ENCODE data around the gene S100A9.
A peak's percentile ranks its signal among the peaks of the same experiment; 100 is the strongest.

Gene S100A9

DNA sequence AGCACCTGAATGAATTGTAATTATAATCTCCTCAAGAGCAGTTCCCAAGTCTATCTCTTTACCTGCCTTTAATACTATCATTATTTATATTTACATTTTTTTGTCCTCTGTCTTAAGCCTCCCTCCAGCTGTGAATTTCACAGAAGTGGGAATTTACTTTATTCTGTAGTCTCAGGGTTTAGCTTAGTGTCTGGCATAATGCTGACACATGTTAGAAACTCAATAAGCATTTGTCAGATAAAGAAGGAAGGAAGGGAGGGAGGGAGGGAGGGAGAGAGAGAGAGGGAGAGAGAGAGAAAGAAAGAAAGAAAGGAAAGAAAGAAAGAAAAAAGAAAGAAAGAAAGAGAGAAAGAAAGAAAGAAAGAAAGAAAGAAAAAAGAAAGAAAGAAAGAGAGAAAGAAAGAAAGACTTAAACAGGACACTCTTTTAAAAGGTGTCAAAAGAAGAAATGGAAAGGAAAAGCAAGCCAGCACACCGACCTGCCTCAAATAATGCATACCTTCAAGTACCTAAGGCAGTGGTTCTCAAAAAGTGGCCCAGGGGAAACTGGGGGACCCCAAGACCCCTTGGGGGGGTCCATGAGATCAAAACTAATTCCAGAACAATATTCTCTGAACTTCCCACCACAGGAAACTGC, 7.2 kb upstream of the S100A9 start:
- H3K27ac ChIP-seq (ENCODE audit: low read depth, low read length), result no peak overlapping the region
- H3K27me3 ChIP-seq (ENCODE audit: control insufficient read depth in 5 of 5, insufficient read depth in 4 of 5, low read length in 5 of 5), result peaks cover 15 to 43% (median 28%) of the 10 kb centered on the region in 5 donors
- H3K9ac ChIP-seq (ENCODE audit: low read length in 5 of 5), result no peak overlapping the region
- H3K4me1 ChIP-seq (ENCODE audit: control insufficient read depth in 5 of 5, insufficient read depth in 5 of 5, low read length in 5 of 5), result no peaks in the 10 kb centered on the region
- H3K9me3 ChIP-seq (ENCODE audit: control insufficient read depth in 5 of 5, low read length in 5 of 5), result no peaks in the 10 kb centered on the region
- no peak overlapping the region for H3K4me3 ChIP-seq (ENCODE audit: low read depth in 1 of 5, low read length in 5 of 5)
- no peaks in the 10 kb centered on the region for H3K36me3 ChIP-seq (ENCODE audit: control insufficient read depth in 5 of 5, insufficient read depth in 5 of 5, low read length in 5 of 5)

GRCh38 chr1:153352523-153352922, 5.1 kb upstream of the S100A9 start:
- H3K9me3 ChIP-seq (ENCODE audit: control insufficient read depth in 5 of 5, low read length in 5 of 5), result no peaks in the 10 kb centered on the region
- no peaks in the 10 kb centered on the region for H3K36me3 ChIP-seq (ENCODE audit: control insufficient read depth in 5 of 5, insufficient read depth in 5 of 5, low read length in 5 of 5)
- H3K4me1 ChIP-seq (ENCODE audit: control insufficient read depth in 5 of 5, insufficient read depth in 5 of 5, low read length in 5 of 5), result peaks cover 0 to 14% (median 5%) of the 10 kb centered on the region in 5 donors
- no peak overlapping the region for H3K9ac ChIP-seq (ENCODE audit: low read length in 5 of 5)
- no peak overlapping the region for H3K4me3 ChIP-seq (ENCODE audit: low read depth in 1 of 5, low read length in 5 of 5)
- no peak overlapping the region for H3K27ac ChIP-seq (ENCODE audit: low read depth, low read length)
- peaks cover 9 to 30% (median 22%) of the 10 kb centered on the region in 5 donors for H3K27me3 ChIP-seq (ENCODE audit: control insufficient read depth in 5 of 5, insufficient read depth in 4 of 5, low read length in 5 of 5)

GRCh38 chr1:153353226-153353947, 4.3 kb upstream of the S100A9 start:
- Histone ChIP-seq H3K27me3 (ENCODE audit: control insufficient read depth in 5 of 5, insufficient read depth in 4 of 5, low read length in 5 of 5) (peaks cover 5 to 22% (median 17%) of the 10 kb centered on the region in 5 donors), H3K4me3 (ENCODE audit: low read depth in 1 of 5, low read length in 5 of 5) (no peak overlapping the region), H3K4me1 (ENCODE audit: control insufficient read depth in 5 of 5, insufficient read depth in 5 of 5, low read length in 5 of 5) (peaks cover 0 to 22% (median 10%) of the 10 kb centered on the region in 5 donors), H3K9me3 (ENCODE audit: control insufficient read depth in 5 of 5, low read length in 5 of 5) (no peaks in the 10 kb centered on the region), H3K27ac (ENCODE audit: low read depth, low read length) (no peak overlapping the region), H3K9ac (ENCODE audit: low read length in 5 of 5) (no peak overlapping the region), H3K36me3 (ENCODE audit: control insufficient read depth in 5 of 5, insufficient read depth in 5 of 5, low read length in 5 of 5) (no peaks in the 10 kb centered on the region)

GRCh38 chr1:153354515-153355193, 3.0 kb upstream of the S100A9 start:
- Histone ChIP-seq H3K4me3 (ENCODE audit: low read depth in 1 of 5, low read length in 5 of 5) (no peak overlapping the region), H3K27ac (ENCODE audit: low read depth, low read length) (no peak overlapping the region), H3K36me3 (ENCODE audit: control insufficient read depth in 5 of 5, insufficient read depth in 5 of 5, low read length in 5 of 5) (no peaks in the 10 kb centered on the region), H3K9ac (ENCODE audit: low read length in 5 of 5) (no peak overlapping the region), H3K4me1 (ENCODE audit: control insufficient read depth in 5 of 5, insufficient read depth in 5 of 5, low read length in 5 of 5) (peaks cover 0 to 32% (median 15%) of the 10 kb centered on the region in 5 donors), H3K9me3 (ENCODE audit: control insufficient read depth in 5 of 5, low read length in 5 of 5) (no peaks in the 10 kb centered on the region), H3K27me3 (ENCODE audit: control insufficient read depth in 5 of 5, insufficient read depth in 4 of 5, low read length in 5 of 5) (peaks cover 0 to 13% (median 9%) of the 10 kb centered on the region in 5 donors)

- Histone ChIP-seq H3K9me3 (ENCODE audit: control insufficient read depth in 5 of 5, low read length in 5 of 5) (no peaks in the 10 kb centered on the region), H3K27me3 (ENCODE audit: control insufficient read depth in 5 of 5, insufficient read depth in 4 of 5, low read length in 5 of 5) (peaks cover 0 to 8% (median 5%) of the 10 kb centered on the region in 5 donors), H3K27ac (ENCODE audit: low read depth, low read length) (no peak overlapping the region), H3K9ac (ENCODE audit: low read length in 5 of 5) (no peak overlapping the region), H3K4me1 (ENCODE audit: control insufficient read depth in 5 of 5, insufficient read depth in 5 of 5, low read length in 5 of 5) (peaks cover 0 to 40% (median 15%) of the 10 kb centered on the region in 5 donors), H3K4me3 (ENCODE audit: low read depth in 1 of 5, low read length in 5 of 5) (no peak overlapping the region), H3K36me3 (ENCODE audit: control insufficient read depth in 5 of 5, insufficient read depth in 5 of 5, low read length in 5 of 5) (no peaks in the 10 kb centered on the region)
These were observed 2.1 kb upstream of the S100A9 start for GRCh38 chr1:153355445-153356071.

GRCh38 chr1:153356392-153357075, 1.1 kb upstream of the S100A9 start:
- Histone ChIP-seq H3K27me3 (ENCODE audit: control insufficient read depth in 5 of 5, insufficient read depth in 4 of 5, low read length in 5 of 5) (peaks cover 0 to 6% (median 0%) of the 10 kb centered on the region in 5 donors), H3K9ac (ENCODE audit: low read length in 5 of 5) (no peak overlapping the region), H3K27ac (ENCODE audit: low read depth, low read length) (no peak overlapping the region), H3K9me3 (ENCODE audit: control insufficient read depth in 5 of 5, low read length in 5 of 5) (no peaks in the 10 kb centered on the region), H3K4me3 (ENCODE audit: low read depth in 1 of 5, low read length in 5 of 5) (no peak overlapping the region), H3K4me1 (ENCODE audit: control insufficient read depth in 5 of 5, insufficient read depth in 5 of 5, low read length in 5 of 5) (peaks cover 0 to 43% (median 15%) of the 10 kb centered on the region in 5 donors), H3K36me3 (ENCODE audit: control insufficient read depth in 5 of 5, insufficient read depth in 5 of 5, low read length in 5 of 5) (no peaks in the 10 kb centered on the region)

- Histone ChIP-seq H3K27me3 (ENCODE audit: control insufficient read depth in 5 of 5, insufficient read depth in 4 of 5, low read length in 5 of 5) (peaks cover 0 to 6% (median 0%) of the 10 kb centered on the region in 5 donors), H3K27ac (ENCODE audit: low read depth, low read length) (no peak overlapping the region), H3K4me1 (ENCODE audit: control insufficient read depth in 5 of 5, insufficient read depth in 5 of 5, low read length in 5 of 5) (peaks cover 0 to 43% (median 15%) of the 10 kb centered on the region in 5 donors), H3K4me3 (ENCODE audit: low read depth in 1 of 5, low read length in 5 of 5) (peak overlapping the region in 1 of 5 donors; percentile 29), H3K9me3 (ENCODE audit: control insufficient read depth in 5 of 5, low read length in 5 of 5) (no peaks in the 10 kb centered on the region), H3K36me3 (ENCODE audit: control insufficient read depth in 5 of 5, insufficient read depth in 5 of 5, low read length in 5 of 5) (no peaks in the 10 kb centered on the region), H3K9ac (ENCODE audit: low read length in 5 of 5) (no peak overlapping the region)
These were observed 390 bp upstream of the S100A9 start for GRCh38 chr1:153357076-153357852.

DNA sequence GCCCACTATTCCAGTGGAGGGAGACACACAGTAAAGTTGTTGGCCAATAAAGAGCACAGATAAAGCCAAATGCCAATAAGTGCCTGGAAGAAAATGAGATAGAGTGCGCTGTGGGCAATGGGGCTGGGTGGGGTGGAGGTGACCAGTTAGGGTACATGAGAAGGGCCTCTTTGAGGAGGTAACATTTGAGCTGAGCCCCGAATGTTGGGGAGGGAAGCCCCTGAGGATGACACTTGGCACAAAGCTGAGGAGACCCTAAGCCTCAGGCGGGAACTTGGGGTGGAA, 979 bp downstream of the S100A9 start:
- no peaks in the 10 kb centered on the region for H3K9me3 ChIP-seq (ENCODE audit: control insufficient read depth in 5 of 5, low read length in 5 of 5)
- peaks cover 0 to 4% (median 0%) of the 10 kb centered on the region in 5 donors for H3K27me3 ChIP-seq (ENCODE audit: control insufficient read depth in 5 of 5, insufficient read depth in 4 of 5, low read length in 5 of 5)
- no peak overlapping the region for H3K9ac ChIP-seq (ENCODE audit: low read length in 5 of 5)
- no peaks in the 10 kb centered on the region for H3K36me3 ChIP-seq (ENCODE audit: control insufficient read depth in 5 of 5, insufficient read depth in 5 of 5, low read length in 5 of 5)
- H3K4me3 ChIP-seq (ENCODE audit: low read depth in 1 of 5, low read length in 5 of 5), result no peak overlapping the region
- H3K4me1 ChIP-seq (ENCODE audit: control insufficient read depth in 5 of 5, insufficient read depth in 5 of 5, low read length in 5 of 5), result peaks cover 0 to 43% (median 15%) of the 10 kb centered on the region in 5 donors
- no peak overlapping the region for H3K27ac ChIP-seq (ENCODE audit: low read depth, low read length)

DNA sequence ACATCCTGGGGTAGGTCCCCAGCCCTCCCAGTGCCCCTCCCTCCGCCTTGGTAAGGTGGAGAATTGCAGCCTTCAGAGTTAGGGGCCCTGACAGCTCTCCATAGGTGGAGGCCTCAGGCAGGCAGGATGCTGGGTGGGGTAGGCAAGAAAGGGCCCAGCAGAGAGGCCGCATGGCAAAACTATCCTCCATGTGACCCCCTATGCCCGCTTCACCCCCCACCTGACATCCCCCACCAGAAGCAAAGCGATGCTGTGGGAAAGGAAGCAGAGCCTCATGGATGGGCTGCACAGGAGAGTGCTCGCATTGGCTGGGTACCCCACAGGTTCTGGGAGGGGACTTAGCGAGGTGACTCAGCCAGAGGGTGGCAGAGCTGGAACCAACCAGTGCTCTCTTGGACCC, 1.6 kb downstream of the S100A9 start:
- Histone ChIP-seq H3K27ac (ENCODE audit: low read depth, low read length) (no peak overlapping the region), H3K4me1 (ENCODE audit: control insufficient read depth in 5 of 5, insufficient read depth in 5 of 5, low read length in 5 of 5) (peaks cover 0 to 43% (median 15%) of the 10 kb centered on the region in 5 donors), H3K27me3 (ENCODE audit: control insufficient read depth in 5 of 5, insufficient read depth in 4 of 5, low read length in 5 of 5) (peaks cover 0 to 4% (median 0%) of the 10 kb centered on the region in 5 donors), H3K9ac (ENCODE audit: low read length in 5 of 5) (no peak overlapping the region), H3K4me3 (ENCODE audit: low read depth in 1 of 5, low read length in 5 of 5) (no peak overlapping the region), H3K36me3 (ENCODE audit: control insufficient read depth in 5 of 5, insufficient read depth in 5 of 5, low read length in 5 of 5) (no peaks in the 10 kb centered on the region), H3K9me3 (ENCODE audit: control insufficient read depth in 5 of 5, low read length in 5 of 5) (no peaks in the 10 kb centered on the region)
